Right lobe of liver (tissue), 4 donors: Measurements from ENCODE around the gene CCDC60.

Experiments used
- CTCF ChIP-seq, 4 donors: fragments of 200-600 bp in 3 of 4; fragments of 450-650 bp in 1 of 4; IDR thresholded peaks; one replicate each; pipeline versions ENCODE4 v1.5.1 to v1.8.0; 2016 to 2022; ENCODE audit warnings: antibody characterized with exemption in 4 of 4, mild to moderate bottlenecking in 2 of 4
- POLR2A ChIP-seq: fragments of 450-650 bp; IDR thresholded peaks from one replicate; pipeline ENCODE4 v1.6.1; 2017; ENCODE audit warnings: antibody characterized with exemption, mild to moderate bottlenecking
- donor health status: DM: no; HTN: no; CAD: no.
- donor health status: DM: no; HTN: no; CAD: no.
- donor health status: DM: no; HTN: yes; CAD: no.

- TF ChIP-seq CTCF (IDR thresholded peaks at IDR 0.05) = no peak
- no peak for TF ChIP-seq POLR2A
Measured at GRCh38 chr12:119480551-119480950, 146.0 kb downstream of the CCDC60 start.
